Stimulated activated CD4-positive, alpha-beta T cell treated with anti-CD3 and anti-CD28 coated beads, Interleukin-12 subunit alpha, Interleukin-12 subunit beta, amount 100 ng/mL, for 24 hours (primary cell): ENCODE measurements around the gene TMEM174.

Source experiments
- DNase-seq, 2 experiments: peaks; one replicate each; pipeline ENCODE4 v3.0.0-alpha.2; 2020; ENCODE audit warnings: low read depth in 2 of 2

The TMEM174 gene

GRCh38 chr5:73222173-73222572 lies 49.2 kb downstream of the TMEM174 start:
- DNase-seq = no peak
